Loucy (cell line): Measurements from ENCODE around the gene ELSPBP1.

Source experiments
- H2AFZ ChIP-seq: fragments of 200-600 bp; sonication (generic); 2 replicates; pipeline ENCODE4 v1.6.0; 2016; ENCODE audit warnings: antibody characterized with exemption, mild to moderate bottlenecking, low read length, moderate library complexity
- H3F3A ChIP-seq: fragments of 200-600 bp; 2 replicates; pipeline ENCODE4 v1.6.0; 2016; ENCODE audit warnings: antibody characterized with exemption, low read depth, mild to moderate bottlenecking
- H3K27me3 ChIP-seq: fragments of 200-600 bp; sonication (generic); 2 replicates; pipeline ENCODE4 v1.6.1; 2014; ENCODE audit warnings: low read length, mild to moderate bottlenecking; ENCODE audit not compliant: insufficient read depth, poor library complexity, severe bottlenecking
- H3K36me3 ChIP-seq: fragments of 200-600 bp; sonication (generic); 2 replicates; pipeline ENCODE4 v1.6.1; 2016; ENCODE audit warnings: low read length; ENCODE audit not compliant: insufficient read depth
- H3K4me1 ChIP-seq: fragments of 200-600 bp; sonication (generic); 2 replicates; pipeline ENCODE4 v1.5.1; 2014; ENCODE audit warnings: low read length, mild to moderate bottlenecking; ENCODE audit not compliant: insufficient read depth, poor library complexity, severe bottlenecking
- H3K4me2 ChIP-seq: fragments of 200-600 bp; sonication (generic); 2 replicates; pipeline ENCODE4 v1.6.0; 2014; ENCODE audit warnings: antibody characterized with exemption, low read length, low read depth, mild to moderate bottlenecking; ENCODE audit not compliant: poor library complexity, severe bottlenecking
- H3K4me3 ChIP-seq: fragments of 200-600 bp; sonication (generic); 2 replicates; pipeline ENCODE4 v1.5.1; 2014; ENCODE audit warnings: low read length, mild to moderate bottlenecking, mixed read lengths; ENCODE audit not compliant: poor library complexity, severe bottlenecking
- H3K79me2 ChIP-seq: fragments of 200-600 bp; sonication (generic); 2 replicates; pipeline ENCODE4 v1.6.1; 2014; ENCODE audit warnings: low read length; ENCODE audit not compliant: insufficient read depth
- H3K9ac ChIP-seq: fragments of 200-600 bp; sonication (generic); 2 replicates; pipeline ENCODE4 v1.6.0; 2014; ENCODE audit warnings: mild to moderate bottlenecking, low read depth, low read length, moderate library complexity; ENCODE audit not compliant: poor library complexity, severe bottlenecking
- H3K9me2 ChIP-seq: fragments of 200-600 bp; sonication (generic); replicated peaks from 2 replicates; pipeline ENCODE4 v1.6.1; 2016; ENCODE audit warnings: low read depth, low read length, mixed read lengths
- H3K9me3 ChIP-seq: fragments of 200-600 bp; sonication (generic); 2 replicates; pipeline ENCODE4 v1.6.1; 2014; ENCODE audit warnings: mild to moderate bottlenecking, antibody characterized with exemption, low read length, low read depth; ENCODE audit not compliant: insufficient read depth
- H4K20me1 ChIP-seq: fragments of 200-600 bp; sonication (generic); 2 replicates; pipeline ENCODE4 v1.6.0; 2014; ENCODE audit warnings: antibody characterized with exemption, low read length, mild to moderate bottlenecking; ENCODE audit not compliant: insufficient read depth, poor library complexity, severe bottlenecking
- CTCF ChIP-seq: fragments of 200-600 bp; sonication (generic); conservative IDR thresholded peaks from 2 replicates; pipeline ENCODE4 v1.5.1; 2014; ENCODE audit warnings: mild to moderate bottlenecking, antibody characterized with exemption, low read length
- EZH2phosphoT487 ChIP-seq: fragments of 200-600 bp; IDR thresholded peaks from 2 replicates; pipeline ENCODE4 v1.6.1; 2018; ENCODE audit warnings: antibody characterized with exemption, mild to moderate bottlenecking, moderate library complexity, borderline replicate concordance

ELSPBP1 gene

GRCh38 chr19:48033604-48034003 lies 39.2 kb downstream of the ELSPBP1 start:
- Histone ChIP-seq H4K20me1 (no peaks in the 10 kb centered on the region), H3K79me2 (no peaks in the 10 kb centered on the region), H3K4me1 (no peaks in the 10 kb centered on the region), H3K9me3 (peaks cover 6% of the 10 kb centered on the region; the same call in 1 of the 2 replicates), H3K4me3 (no peak overlapping the region), H3K27me3 (no peaks in the 10 kb centered on the region), H3K9ac (no peak overlapping the region), H3K4me2 (no peak overlapping the region), H3K9me2 (no peaks in the 10 kb centered on the region), H3K36me3 (no peaks in the 10 kb centered on the region), H3F3A (no peaks in the 10 kb centered on the region), H2AFZ (no peak overlapping the region)
- no peak for TF ChIP-seq CTCF
- TF ChIP-seq EZH2phosphoT487, result no peak

- Histone ChIP-seq H3K4me1 (no peaks in the 10 kb centered on the region), H3K4me2 (no peak overlapping the region), H2AFZ (no peak overlapping the region), H3F3A (no peaks in the 10 kb centered on the region), H3K9me3 (peaks cover 6% of the 10 kb centered on the region; the same call in 1 of the 2 replicates), H3K4me3 (no peak overlapping the region), H3K9me2 (no peaks in the 10 kb centered on the region), H3K79me2 (no peaks in the 10 kb centered on the region), H4K20me1 (no peaks in the 10 kb centered on the region), H3K9ac (no peak overlapping the region), H3K27me3 (no peaks in the 10 kb centered on the region), H3K36me3 (no peaks in the 10 kb centered on the region)
- no peak for TF ChIP-seq EZH2phosphoT487
Measured at GRCh38 chr19:48036765-48037164, 42.3 kb downstream of the ELSPBP1 start.

GRCh38 chr19:48041877-48042580 lies 47.6 kb downstream of the ELSPBP1 start:
- H3K9ac ChIP-seq, result no peak overlapping the region
- TF ChIP-seq CTCF, result no peak
- no peak for TF ChIP-seq EZH2phosphoT487
- H2AFZ ChIP-seq, result no peak overlapping the region
- H3K4me3 ChIP-seq, result no peak overlapping the region
- H3K79me2 ChIP-seq, result no peaks in the 10 kb centered on the region
- H3K4me2 ChIP-seq, result no peak overlapping the region
- H3K36me3 ChIP-seq, result no peaks in the 10 kb centered on the region
- no peaks in the 10 kb centered on the region for H3K27me3 ChIP-seq
- no peaks in the 10 kb centered on the region for H3K4me1 ChIP-seq
- H3K9me2 ChIP-seq, result no peaks in the 10 kb centered on the region
- H3F3A ChIP-seq, result no peaks in the 10 kb centered on the region
- H4K20me1 ChIP-seq, result no peaks in the 10 kb centered on the region
- H3K9me3 ChIP-seq, result peaks cover 6% of the 10 kb centered on the region; the same call in 1 of the 2 replicates
